CD4-positive, alpha-beta T cell treated with Interferon alpha-2 for 1 hour (primary cell): ENCODE results near the gene LRRC56.

Experiments
- DNase-seq, 2 donors: peaks; one replicate each; pipeline ENCODE4 v3.0.0-alpha.2; 2020 to 2022

Gene LRRC56

DNA sequence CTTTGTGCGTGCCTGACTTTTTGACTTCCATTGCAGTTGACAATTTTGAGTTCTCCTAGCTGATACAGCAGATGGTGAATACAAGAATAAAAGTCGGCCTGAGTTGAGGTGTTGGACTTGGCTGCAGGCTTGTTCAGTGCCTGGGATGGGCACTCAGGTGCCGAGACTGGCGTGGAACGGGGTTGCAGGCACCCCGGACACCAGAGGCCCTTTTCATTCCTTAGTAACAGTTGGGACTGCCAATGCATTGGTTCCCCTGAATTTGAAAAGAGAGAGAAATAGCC is 40.2 kb downstream of the LRRC56 start:
- DNase-seq = no peak

DNA sequence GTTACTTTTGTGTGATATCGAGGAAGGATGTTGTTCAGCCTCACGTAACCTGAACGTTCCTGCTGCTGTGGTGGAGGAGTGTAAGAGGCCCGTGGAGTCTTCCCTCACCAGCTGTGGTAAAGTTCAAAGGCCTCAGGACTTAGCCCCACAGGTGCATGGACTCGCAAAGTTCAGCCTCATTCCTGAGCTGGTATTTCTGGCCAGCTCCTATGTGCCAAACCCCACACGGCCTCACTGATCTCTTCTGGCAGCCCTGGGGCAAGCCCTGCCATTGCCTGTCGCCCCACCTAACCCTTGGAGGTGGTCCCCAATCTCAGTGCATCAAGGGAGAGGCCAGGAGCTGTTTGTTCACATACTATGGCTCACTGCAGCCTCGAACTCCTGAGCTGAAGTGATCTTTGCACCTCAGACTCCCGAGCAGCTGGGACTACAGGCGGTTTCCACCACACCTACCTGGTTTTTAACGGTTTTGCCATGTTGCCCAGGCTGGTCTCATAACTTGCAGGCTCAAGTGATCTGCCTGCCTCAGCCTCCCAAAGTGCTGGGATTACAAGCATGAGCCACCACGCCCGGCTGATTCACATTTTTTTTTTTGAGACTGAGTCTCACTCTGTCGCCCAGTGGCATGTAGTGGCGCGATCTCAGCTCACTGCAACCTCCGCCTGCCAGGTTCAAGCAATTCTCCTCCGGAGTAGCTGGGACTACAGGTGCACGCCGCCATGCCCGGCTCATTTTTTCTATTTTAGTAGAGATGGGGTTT is 41.1 kb downstream of the LRRC56 start:
- no peak for DNase-seq

DNA sequence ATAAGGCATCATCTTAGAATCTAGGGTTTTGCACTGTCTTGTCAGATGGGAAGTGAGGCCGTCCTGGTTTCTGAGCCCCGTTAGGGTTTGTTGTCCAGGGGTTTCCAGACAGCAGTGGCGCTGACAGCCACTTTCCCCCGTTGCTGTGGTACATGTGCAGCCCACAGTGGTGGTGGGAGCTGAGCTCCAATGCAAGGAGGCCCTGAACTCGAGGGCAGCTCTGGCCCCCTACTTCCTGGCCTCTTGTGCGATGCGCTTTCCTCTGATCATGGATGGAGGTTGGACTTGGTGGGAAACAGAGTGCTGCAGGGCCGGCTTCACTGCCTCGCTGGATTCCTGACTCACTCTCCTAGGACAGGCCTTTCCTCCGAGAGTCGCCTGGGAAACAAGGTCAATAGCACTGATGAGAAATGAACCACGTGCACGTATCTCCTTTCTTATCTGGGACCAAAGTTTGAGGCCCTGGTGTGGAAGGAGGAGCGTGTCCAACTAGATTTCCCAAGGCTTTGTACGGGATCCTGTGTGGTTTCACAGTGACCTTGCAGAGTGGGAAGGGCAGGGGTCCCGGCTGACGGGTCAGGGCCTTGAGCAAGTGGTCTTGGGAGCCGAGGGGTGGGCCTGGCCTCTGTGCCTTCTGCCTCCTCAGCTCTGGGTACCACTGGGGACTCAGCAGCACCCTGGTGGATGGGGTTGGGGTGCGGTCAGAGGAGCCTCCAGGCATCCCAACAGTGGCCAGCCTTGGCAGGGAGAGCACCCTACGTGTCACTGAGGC is 42.7 kb downstream of the LRRC56 start:
- no peak for DNase-seq

DNA sequence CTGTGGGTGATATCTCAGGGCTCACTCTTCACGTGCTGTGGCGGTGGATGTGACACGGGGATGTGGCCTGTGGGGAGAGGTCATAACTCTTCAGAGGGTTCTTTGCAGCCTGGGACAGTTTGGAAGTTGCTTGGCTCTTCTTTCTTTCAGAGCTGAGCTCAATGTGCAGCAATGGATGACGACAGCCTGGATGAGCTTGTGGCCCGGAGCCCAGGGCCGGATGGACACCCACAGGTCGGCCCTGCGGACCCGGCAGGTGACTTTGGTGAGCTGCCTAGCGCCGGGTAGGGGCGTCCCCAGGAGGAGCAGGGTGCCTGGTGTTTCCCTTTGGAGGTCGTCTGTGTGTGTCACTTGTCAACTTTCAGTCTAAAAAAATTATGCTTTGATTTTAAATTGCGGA is 44.0 kb downstream of the LRRC56 start:
- no peak for DNase-seq

DNA sequence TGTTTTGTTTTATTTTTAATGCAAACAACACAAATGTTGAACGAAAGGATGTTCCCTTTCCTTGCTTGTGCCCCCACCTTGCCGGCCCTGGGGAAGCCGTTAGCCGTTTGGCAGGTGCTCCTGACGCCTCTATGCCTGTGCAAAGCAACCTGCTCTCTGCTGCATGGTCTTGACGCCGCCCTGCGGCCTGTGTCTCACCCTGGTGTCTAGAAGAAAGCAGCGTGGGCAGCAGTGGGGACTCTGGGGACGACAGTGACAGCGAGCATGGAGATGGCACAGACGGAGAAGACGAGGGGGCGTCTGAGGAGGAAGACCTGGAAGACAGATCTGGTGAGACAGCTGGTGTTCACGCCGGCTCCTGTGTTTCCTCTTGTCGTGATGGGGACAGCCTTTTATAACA is 44.4 kb downstream of the LRRC56 start:
- no peak for DNase-seq

DNA sequence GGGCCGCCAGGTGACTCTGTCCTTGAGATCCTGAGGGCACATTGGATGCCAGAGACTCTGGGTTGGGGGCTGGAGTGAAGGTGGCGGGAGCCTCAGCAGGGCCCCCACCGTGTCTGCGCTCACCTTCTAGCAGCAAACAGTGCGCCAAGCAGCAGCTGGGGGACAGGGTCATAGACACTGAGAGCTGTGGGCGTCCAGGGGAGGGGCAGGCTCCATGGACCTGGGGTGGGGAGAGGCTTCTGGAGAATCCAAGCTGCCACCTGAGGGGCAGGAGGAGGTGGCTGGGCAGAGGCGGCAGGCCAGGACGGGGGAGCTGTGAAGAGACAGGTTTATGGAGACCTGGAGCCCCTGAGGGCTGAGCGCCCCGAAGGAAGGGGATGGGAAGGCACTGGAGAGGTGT is 47.0 kb downstream of the LRRC56 start:
- no peak for DNase-seq

DNA sequence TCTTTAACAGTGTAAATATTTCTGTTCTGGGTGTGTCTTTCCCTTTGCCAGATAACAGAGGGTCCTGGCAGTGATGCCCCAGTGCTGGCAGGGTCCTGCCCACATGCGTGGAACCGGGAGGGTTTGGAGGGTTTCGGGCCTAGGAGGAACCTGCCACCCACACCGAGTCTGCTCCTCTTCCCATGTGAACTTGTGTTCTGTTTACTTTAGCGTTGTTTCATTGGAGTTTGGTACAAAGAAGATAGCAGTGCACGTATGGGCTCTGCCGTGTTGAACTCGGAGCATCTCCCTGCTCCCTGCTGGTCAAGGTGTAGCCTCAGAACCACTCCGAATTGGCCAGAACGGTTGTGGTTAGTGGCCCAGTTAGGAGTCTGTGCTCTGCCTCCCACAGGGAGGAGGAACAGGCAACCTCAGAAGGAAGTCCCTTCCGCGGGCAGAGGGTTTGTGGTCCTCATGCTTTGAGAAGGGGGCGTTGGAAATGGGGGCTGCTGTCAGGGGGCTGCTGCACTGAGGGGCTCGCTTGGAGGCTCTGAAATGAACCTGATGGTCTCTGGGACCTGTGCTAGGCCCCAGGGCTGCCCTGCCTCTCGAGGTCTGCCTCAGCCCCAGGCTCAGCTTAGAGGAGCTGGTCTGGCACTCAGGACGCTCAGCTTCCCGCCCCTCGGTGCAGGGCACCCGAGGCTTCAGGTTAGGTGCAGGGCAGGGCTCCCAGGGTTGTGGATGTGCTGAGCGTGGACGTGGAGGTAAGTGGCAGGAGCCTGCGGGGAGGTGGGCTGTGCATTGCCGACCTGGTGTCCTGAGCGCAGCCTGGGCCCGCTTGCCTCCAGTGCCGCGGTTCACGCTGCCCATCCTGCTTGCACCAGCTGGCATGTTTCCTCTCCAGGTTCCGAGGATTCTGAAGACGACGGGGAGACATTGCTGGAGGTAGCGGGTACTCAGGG is 49.3 kb downstream of the LRRC56 start:
- DNase-seq = no peak

DNA sequence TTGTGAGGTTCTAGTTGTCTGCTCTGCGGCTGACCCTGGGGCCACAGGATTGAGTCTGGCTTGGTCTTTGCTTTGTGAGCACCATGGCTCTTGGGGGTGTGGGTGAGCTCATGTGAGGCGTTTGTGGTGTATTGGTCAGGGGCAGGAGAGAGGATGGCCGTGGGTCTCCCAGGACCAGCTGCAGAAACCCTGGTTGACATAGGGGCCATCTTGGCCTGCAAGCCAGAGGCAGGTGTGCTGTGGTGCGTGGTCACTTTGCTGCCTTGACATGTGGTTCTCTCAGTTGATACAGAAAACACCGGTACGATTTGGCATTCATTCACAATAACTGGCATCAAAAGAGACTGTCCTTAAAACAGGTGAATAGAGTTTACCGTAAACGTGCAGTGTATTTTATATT is 50.2 kb downstream of the LRRC56 start:
- DNase-seq = no peak

DNA sequence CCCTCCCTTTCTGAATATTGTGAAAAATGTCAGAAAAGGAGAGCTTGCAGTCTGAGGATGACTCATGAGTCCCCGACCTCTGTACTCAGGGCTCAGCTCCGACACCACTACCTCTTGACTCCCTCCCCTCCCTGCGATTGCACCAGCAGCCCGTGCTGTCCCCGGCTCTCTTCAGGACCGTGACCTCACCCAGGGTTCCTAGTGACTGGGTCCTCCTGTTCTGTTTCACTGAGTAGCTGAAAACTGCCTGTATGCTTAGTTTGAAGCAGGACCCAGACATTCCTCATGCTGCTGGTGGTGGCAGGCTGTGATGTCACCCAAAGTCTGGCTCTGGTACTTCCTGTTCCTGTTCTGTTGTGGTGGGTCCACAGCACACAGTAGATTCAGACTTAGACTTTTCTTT is 50.7 kb downstream of the LRRC56 start:
- DNase-seq = peak; percentile 71 to 76

DNA sequence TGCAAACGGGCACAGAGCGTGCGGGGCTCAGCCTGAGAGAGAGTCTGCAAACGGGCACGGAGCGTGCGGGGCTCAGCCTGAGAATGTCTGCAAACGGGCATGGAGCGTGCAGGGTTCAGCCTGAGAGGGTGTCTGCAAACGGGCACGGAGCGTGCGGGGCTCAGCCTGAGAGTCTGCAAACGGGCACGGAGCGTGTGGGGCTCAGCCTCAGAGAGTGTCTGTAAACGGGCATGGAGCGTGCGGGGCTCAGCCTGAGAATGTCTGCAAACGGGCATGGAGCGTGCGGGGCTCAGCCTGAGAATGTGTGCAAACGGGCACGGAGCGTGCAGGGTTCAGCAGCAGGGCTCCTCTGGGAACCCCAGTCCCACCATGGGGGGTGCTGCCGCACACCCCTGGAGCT is 52.5 kb downstream of the LRRC56 start:
- no peak for DNase-seq

DNA sequence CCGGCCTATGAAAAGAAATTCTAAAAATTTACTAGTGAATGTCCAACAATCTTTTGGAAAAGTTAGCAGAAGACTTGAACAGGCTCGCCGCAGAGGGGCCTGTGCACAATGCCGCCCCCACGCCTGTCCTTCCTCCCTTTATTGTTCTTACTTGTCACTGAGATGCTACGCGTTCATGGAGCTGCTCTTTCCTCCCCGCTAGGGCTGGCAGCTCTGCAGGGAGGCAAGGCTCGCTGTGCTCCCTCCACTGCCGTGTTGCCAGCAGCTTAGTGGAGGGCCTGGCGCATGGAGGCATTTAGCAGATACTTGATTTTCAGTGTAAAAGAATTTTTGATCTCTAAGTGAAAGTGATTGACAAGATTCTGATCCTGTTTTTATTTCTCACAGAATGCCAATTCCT is 53.7 kb downstream of the LRRC56 start:
- DNase-seq = no peak

DNA sequence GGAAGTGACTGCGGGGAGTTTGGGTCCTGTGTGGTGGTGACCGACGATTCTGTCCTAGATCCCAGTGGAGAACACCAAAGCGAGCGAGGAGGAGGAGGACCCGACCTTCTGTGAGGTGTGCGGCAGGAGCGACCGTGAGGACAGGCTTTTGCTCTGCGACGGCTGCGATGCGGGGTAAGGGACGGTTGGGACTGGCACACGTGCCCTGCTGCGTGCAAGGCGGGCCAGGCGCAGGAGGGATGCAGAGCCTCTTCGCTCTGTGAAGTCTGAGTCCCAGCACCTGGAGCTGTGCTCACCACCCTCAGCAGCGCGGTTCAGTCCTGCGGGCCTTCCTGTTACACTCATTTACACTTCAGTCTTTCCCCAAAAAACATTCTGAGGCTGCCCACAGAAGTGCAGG is 55.2 kb downstream of the LRRC56 start:
- DNase-seq = no peak

DNA sequence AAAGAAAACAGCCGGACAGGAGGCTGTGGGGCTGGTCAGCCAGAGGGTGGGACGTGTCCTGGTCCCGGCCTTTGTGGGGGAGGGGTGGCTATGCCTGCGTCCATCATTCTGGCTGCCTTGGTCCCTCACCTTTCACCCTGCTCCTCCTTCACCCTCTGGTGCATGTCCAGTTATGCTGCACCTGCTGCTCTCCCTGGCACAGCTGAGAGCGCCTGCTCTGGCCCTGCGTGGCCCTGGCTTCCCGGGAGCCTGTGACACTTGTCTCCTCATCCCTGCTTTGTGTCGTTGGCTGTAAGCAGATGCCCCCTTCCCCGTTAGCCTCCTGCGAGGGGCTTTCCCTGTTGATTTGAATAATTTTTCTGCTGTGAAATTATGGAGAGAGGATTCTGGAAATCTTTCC is 55.6 kb downstream of the LRRC56 start:
- no peak for DNase-seq

DNA sequence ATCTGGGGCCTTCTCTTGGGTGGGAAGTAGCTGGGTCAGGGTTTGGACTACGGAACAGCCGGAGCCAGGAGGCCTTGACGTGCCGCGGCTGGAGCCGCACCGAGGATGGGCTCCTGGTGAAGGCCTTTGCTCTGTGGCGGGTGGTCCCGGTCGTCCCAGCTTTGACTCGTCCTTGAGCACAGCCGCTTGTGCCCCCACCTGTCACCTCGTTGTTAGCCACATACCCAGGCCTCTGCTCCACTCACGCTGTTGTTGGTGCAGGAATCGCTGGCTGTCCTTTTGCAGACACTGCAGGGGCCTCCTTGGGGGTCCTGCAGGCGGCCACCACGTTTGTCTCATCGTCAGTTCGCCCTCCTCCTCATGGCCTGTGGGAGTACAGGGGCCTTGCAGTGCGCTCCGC is 56.0 kb downstream of the LRRC56 start:
- no peak for DNase-seq

DNA sequence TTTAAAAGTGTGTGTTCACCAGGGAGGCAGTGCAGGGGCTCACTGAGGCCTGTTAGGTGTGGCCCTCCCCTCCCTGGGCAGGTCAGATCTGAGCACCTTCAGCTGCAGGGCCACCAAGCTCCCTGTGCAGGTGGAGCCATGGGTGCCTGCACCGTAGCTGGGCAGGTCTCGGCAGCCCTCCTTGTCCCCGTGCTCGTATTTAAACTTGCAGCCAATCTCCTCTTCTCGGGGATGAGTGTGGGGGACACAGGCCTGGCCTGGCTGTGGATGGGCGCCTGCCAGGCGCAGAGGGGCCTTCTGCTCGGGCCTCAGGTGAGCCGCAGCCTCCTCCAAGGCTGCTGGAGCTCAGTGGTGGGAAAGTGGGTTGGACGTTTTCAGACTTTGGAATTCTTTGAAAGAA is 58.1 kb downstream of the LRRC56 start:
- no peak for DNase-seq

DNA sequence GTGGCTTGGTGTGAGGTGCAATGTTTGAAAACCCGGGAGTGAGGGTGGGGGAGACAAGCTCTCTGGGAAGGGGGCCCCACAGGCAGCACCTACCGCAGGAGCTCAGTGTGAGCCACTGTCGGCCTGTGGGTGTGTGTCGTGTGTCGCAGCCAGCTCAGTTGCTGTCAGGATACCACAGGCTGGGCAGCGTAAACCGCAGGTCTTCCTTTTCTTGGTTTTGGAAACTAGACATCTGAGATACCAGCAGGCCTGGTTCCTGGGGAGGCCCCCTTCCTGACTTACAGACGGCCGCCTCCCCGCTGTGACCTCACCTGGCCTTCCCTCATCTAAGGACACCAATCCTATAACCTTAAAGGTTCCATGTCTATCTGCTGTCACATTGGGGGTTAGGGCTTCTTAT is 59.0 kb downstream of the LRRC56 start:
- no peak for DNase-seq

DNA sequence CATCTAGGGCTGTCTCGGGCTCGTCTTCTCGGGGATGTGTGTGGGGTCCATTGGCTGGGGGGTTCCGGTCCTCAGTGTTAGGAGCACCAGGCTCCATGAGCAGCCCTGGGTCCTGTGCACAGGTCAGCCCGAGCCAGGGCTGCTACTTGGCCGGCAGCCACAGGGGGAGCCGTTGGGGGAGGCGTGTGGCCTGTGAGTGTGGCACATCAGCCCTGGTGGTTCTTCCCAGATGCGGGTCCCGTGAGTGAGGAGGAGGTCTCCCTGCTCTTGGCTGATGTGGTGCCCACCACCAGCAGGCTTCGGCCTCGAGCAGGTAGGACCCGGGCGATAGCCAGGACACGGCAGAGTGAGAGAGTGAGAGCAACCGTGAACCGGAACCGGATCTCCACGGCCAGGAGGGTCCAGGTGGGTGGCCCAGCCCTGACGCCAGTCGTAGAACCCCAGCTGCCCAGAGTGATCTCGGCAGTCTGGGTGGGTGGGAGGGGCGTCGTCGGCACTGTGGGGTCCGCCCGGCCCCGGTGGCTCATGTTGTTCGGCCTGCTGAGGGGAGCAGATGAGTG is 59.9 kb downstream of the LRRC56 start:
- DNase-seq = no peak

DNA sequence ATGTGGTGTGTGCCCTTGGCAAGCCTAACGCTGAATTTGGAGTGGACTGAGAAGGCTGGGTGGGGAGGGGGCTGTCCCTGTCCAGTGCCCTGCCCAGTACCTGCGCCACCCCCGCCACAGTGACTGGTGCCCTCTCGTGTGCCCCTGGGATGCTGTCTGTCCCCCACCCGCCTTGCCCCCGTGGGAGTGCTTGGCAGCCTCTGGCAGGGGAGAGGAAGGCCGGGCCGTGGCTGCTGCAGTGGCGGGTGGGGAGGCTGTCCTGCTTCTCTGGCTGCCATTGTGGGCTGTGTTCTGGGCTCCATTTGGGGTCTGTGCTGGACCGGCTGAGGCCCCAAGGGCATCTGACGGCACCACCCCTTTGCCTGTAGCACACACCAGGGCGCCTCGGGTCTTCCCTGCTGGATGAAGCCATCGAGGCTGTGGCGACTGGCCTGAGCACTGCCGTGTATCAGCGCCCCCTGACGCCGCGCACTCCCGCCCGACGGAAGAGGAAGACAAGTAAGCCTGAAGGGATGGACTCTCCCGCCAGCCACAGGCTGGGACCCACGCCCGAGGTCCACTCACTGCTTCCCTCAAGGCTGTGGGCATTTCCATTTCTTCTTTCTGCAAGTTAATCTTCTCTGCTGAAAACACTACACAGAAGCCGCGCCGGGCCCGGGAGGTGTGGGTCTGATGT is 60.8 kb downstream of the LRRC56 start:
- DNase-seq = no peak

DNA sequence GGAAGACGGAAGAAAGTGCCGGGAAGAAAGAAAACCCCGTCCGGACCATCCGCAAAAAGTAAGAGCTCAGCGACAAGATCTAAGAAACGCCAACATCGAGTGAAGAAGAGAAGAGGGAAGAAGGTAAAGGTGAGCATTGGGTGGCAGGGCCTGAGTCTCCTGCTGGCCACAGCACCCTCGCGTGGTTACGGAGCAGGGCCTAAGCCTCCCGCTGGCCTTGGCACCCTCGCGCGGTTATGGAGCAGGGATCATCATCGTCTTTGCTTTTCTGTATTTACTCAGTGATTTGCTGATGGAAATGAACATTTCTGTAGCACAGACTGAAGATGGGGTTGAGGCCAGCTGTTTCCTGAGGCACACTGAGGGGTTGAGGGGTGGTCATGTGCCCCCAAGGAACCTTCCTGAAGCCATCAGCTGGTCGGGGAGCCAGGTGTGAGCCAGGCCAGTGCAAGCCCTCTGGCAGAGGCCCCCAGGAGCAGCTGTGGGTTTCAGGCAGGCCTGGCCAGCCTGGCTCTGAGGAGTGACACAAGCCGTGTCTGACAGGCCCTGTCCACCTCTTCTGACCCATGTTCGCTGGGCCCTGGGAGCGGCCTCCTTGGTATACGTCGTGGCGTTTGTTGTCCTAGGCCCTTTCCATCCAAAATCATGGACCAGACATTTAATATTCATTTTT is 64.4 kb downstream of the LRRC56 start:
- no peak for DNase-seq

DNA sequence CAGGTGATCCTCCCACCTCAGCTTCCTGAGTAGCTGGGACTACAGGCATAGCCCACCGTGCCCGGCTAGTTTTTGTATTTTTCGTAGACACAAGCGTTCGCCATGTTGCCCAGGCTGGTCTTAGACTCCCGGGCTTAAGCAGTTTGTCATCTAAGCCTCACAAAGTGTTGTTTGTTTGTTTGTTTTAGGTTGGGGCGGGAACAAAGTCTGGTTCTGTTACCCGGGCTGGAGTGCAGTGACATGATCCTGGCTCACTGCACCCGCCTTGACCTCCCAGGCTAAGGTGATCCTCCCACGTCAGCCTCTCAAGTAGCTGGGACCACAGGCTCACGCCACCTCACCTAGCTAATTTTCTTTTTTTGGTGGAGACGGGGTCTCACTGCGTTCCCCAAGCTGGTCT is 65.8 kb downstream of the LRRC56 start:
- DNase-seq = no peak
